ENCODE data around the gene FAM107B.

- TF ChIP-seq CTCF (IDR thresholded peaks at IDR 0.05) = no peak
- no peak for TF ChIP-seq POLR2A (IDR thresholded peaks at IDR 0.05)
Measured at GRCh38 chr10:14664345-14664744, 110.4 kb downstream of the FAM107B start.

All from adrenal gland (tissue), 5 donors.